ENCODE data around the gene SLC4A2. TPM values are rescaled to one million over a fixed set of nuclear protein-coding genes. Genes with fewer than 3 reads are reported as not detected.

The SLC4A2 gene
- total and polyA plus RNA-seq, 2 experiments from 2014 or later: 144 to 269 TPM

GRCh38 chr7:151101621-151102396 lies 42.4 kb downstream of the SLC4A2 start:
- H3K36me3 ChIP-seq: no peaks in the 10 kb centered on the region
- H3K27me3 ChIP-seq: no peaks in the 10 kb centered on the region
- H3K9me3 ChIP-seq (ENCODE audit: low read depth): no peaks in the 10 kb centered on the region
- TF ChIP-seq, protein P1, sequence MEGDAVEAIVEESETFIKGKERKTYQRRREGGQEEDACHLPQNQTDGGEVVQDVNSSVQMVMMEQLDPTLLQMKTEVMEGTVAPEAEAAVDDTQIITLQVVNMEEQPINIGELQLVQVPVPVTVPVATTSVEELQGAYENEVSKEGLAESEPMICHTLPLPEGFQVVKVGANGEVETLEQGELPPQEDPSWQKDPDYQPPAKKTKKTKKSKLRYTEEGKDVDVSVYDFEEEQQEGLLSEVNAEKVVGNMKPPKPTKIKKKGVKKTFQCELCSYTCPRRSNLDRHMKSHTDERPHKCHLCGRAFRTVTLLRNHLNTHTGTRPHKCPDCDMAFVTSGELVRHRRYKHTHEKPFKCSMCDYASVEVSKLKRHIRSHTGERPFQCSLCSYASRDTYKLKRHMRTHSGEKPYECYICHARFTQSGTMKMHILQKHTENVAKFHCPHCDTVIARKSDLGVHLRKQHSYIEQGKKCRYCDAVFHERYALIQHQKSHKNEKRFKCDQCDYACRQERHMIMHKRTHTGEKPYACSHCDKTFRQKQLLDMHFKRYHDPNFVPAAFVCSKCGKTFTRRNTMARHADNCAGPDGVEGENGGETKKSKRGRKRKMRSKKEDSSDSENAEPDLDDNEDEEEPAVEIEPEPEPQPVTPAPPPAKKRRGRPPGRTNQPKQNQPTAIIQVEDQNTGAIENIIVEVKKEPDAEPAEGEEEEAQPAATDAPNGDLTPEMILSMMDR (IDR thresholded peaks at IDR 0.05; ENCODE audit: low read depth, low read length): no peak
- no peak for DNase-seq (ENCODE audit: low read depth in 1 of 2, low spot score in 1 of 2)
- peaks cover 6% of the 10 kb centered on the region for H3K4me1 ChIP-seq (ENCODE audit: low read depth)
- no peak overlapping the region for H3K27ac ChIP-seq
- no peak overlapping the region for H3K4me3 ChIP-seq

DNA sequence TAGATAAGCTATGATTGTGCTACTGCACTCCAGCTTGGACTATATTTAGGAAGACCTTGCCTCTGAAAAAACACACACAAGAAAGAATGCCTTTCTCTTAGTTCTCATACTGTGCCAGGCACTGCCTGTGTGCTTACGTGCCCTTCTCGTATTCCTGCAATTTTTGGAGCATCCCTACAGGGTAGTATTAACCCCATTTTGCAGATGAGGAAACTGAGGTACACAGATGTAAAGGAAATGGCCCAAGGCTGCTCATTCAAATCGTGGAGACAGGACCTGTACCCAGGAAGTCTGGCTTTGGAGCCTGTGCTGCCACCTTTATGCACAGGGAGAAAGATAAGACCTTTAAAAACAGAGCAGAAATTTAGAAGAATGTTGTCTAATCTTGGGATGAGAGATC lies 43.6 kb downstream of the SLC4A2 start:
- Histone ChIP-seq H3K4me3 (no peak overlapping the region), H3K36me3 (no peaks in the 10 kb centered on the region), H3K9me3 (ENCODE audit: low read depth) (no peaks in the 10 kb centered on the region), H3K27ac (no peak overlapping the region), H3K27me3 (no peaks in the 10 kb centered on the region), H3K4me1 (ENCODE audit: low read depth) (peaks cover 11% of the 10 kb centered on the region)
- TF ChIP-seq, protein P1 (IDR thresholded peaks at IDR 0.05; ENCODE audit: low read depth, low read length): no peak
- no peak for DNase-seq (ENCODE audit: low read depth in 1 of 2, low spot score in 1 of 2)

- H3K27ac ChIP-seq: no peak overlapping the region
- no peaks in the 10 kb centered on the region for H3K9me3 ChIP-seq (ENCODE audit: low read depth)
- DNase-seq (ENCODE audit: low read depth in 1 of 2, low spot score in 1 of 2): no peak
- H3K4me3 ChIP-seq: no peak overlapping the region
- H3K27me3 ChIP-seq: no peaks in the 10 kb centered on the region
- H3K36me3 ChIP-seq: no peaks in the 10 kb centered on the region
- H3K4me1 ChIP-seq (ENCODE audit: low read depth): peaks cover 18% of the 10 kb centered on the region
- TF ChIP-seq, protein P1 (IDR thresholded peaks at IDR 0.05; ENCODE audit: low read depth, low read length): no peak
These were observed 44.6 kb downstream of the SLC4A2 start for GRCh38 chr7:151103973-151104372.

GRCh38 chr7:151104411-151105235 lies 45.2 kb downstream of the SLC4A2 start:
- TF ChIP-seq, protein P1 (IDR thresholded peaks at IDR 0.05; ENCODE audit: low read depth, low read length): no peak
- Histone ChIP-seq H3K27ac (no peak overlapping the region), H3K36me3 (no peaks in the 10 kb centered on the region), H3K9me3 (ENCODE audit: low read depth) (no peaks in the 10 kb centered on the region), H3K4me1 (ENCODE audit: low read depth) (peaks cover 18% of the 10 kb centered on the region), H3K4me3 (no peak overlapping the region), H3K27me3 (no peaks in the 10 kb centered on the region)
- peak in 1 of 2 donors; percentile 77 for DNase-seq (ENCODE audit: low read depth in 1 of 2, low spot score in 1 of 2)

GRCh38 chr7:151107882-151108281 lies 48.5 kb downstream of the SLC4A2 start:
- H3K27me3 ChIP-seq: no peaks in the 10 kb centered on the region
- H3K36me3 ChIP-seq: no peaks in the 10 kb centered on the region
- H3K4me1 ChIP-seq (ENCODE audit: low read depth): peaks cover 30% of the 10 kb centered on the region
- no peak for DNase-seq (ENCODE audit: low read depth in 1 of 2, low spot score in 1 of 2)
- H3K4me3 ChIP-seq: no peak overlapping the region
- H3K9me3 ChIP-seq (ENCODE audit: low read depth): no peaks in the 10 kb centered on the region
- TF ChIP-seq, protein P1 (IDR thresholded peaks at IDR 0.05; ENCODE audit: low read depth, low read length): no peak
- H3K27ac ChIP-seq: peak overlapping the region; percentile 25
